Activated naive CD8-positive, alpha-beta T cell treated with anti-CD3 and anti-CD28 coated beads, Interleukin-2, amount 10 ng/mL, durations not matched to agents 7 days and 5 days (primary cell): ENCODE measurements around the gene ZNF248. TPM values are rescaled to one million over a fixed set of nuclear protein-coding genes. Genes with fewer than 3 reads are reported as not detected.
A peak's percentile ranks its signal among the peaks of the same experiment; 100 is the strongest.
"Not testable (repeated sequence)": the region's sequence is repeated elsewhere in the genome, so short reads cannot be mapped to it uniquely, and the experiment has no call there.

ENCODE experiments used
- ATAC-seq: fragments of 150-1000 bp; cut with Tn5 transposase; one replicate; pipeline ENCODE4 v1.10.0; 2021; ENCODE audit warnings: low read depth, moderate library complexity
- POLR2A ChIA-PET: fragments of 350-600 bp; sonication (Branson Sonifier 250); formaldehyde crosslinking; loops from one replicate; lab custom pipeline; 2021; ENCODE audit warnings: antibody characterized with exemption; lab: Charles Lee
- DNase-seq: peaks from one replicate; pipeline ENCODE4 v3.0.0; 2021
- H3K27ac Mint-ChIP-seq: one replicate; pipeline ENCODE4 v1.8.0; 2022; ENCODE audit warnings: mild to moderate bottlenecking, mixed read lengths
- H3K27me3 Mint-ChIP-seq: one replicate; pipeline ENCODE4 v1.8.0; 2022; ENCODE audit warnings: mild to moderate bottlenecking, moderate library complexity, mixed read lengths
- H3K36me3 Mint-ChIP-seq: one replicate; pipeline ENCODE4 v1.8.0; 2021; ENCODE audit warnings: mild to moderate bottlenecking, mixed read lengths
- H3K4me1 Mint-ChIP-seq: one replicate; pipeline ENCODE4 v1.8.0; 2021; ENCODE audit warnings: mixed read lengths
- H3K4me3 Mint-ChIP-seq: one replicate; pipeline ENCODE4 v1.8.0; 2022; ENCODE audit warnings: mild to moderate bottlenecking, moderate library complexity, mixed read lengths
- H3K9me3 Mint-ChIP-seq: one replicate; pipeline ENCODE4 v1.8.0; 2021; ENCODE audit warnings: mixed read lengths
- total RNA-seq, 2 experiments: library from RNA; stranded (reverse); gene quantifications; one replicate each; pipeline ENCODE4 v1.2.3, GENCODE V29; 2021

ZNF248 gene
- total RNA-seq, 2 experiments from 2014 or later = 12.1 to 12.5 TPM

DNA sequence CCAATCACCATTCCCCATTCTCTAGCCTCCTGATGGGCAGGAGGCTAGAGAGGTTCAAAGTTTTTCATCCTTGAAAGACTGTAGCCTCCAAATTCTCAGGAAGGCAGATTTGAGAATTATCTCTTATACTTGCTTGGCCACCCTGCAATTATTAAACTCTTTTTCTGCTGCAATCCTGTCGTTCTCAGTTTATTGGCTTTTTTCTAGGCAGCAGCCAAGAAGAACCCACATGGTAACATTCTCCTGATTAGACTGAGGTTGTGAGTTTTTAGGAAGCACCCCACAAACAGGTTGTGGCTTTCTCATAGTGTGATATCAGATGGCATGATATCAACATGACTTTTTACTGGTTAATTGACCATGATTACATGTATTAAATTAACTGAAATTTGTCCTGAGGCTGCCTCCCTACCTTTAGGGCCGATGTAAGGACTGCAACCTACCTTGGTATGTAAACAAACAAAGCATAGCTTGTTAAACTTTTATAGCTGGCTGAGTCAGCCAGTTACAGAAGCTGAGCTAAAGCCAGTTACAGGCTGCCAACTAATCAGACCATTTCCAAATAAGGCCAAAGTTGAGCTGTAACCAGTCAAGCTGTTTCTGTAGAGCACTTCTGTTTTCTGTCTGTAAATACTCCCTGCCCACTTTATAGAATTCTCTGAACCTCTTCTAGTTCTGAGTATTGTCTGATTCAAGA lies 3.2 kb upstream of the ZNF248 start:
- H3K27me3 Mint-ChIP-seq = no peaks in the 10 kb centered on the region
- POLR2A ChIA-PET = no interaction called here
- ATAC-seq (no peak), DNase-seq (no peak)
- no peaks in the 10 kb centered on the region for H3K36me3 Mint-ChIP-seq
- peaks cover 4% of the 10 kb centered on the region for H3K9me3 Mint-ChIP-seq
- H3K4me1 Mint-ChIP-seq = peaks cover 8% of the 10 kb centered on the region
- H3K4me3 Mint-ChIP-seq = no peak overlapping the region
- H3K27ac Mint-ChIP-seq = no peak overlapping the region

- H3K27ac Mint-ChIP-seq, DNase-seq, ATAC-seq, H3K36me3 Mint-ChIP-seq, H3K9me3 Mint-ChIP-seq, H3K4me3 Mint-ChIP-seq, POLR2A ChIA-PET, H3K27me3 Mint-ChIP-seq: not testable (repeated sequence)
- peaks cover 14% of the 10 kb centered on the region for H3K4me1 Mint-ChIP-seq
Measured at GRCh38 chr10:37859270-37859669, 1.9 kb upstream of the ZNF248 start.

- Mint-ChIP-seq H3K9me3 (peaks cover 4% of the 10 kb centered on the region), H3K36me3 (peaks cover 21% of the 10 kb centered on the region)
Measured at GRCh38 chr10:37856881-37857286, 526 bp downstream of the ZNF248 start.

GRCh38 chr10:37855636-37856035 lies 1.8 kb downstream of the ZNF248 start:
- Mint-ChIP-seq H3K4me3 (peak overlapping the region; percentile 22), H3K9me3 (peaks cover 4% of the 10 kb centered on the region), H3K4me1 (peaks cover 18% of the 10 kb centered on the region), H3K36me3 (peaks cover 26% of the 10 kb centered on the region), H3K27me3 (no peaks in the 10 kb centered on the region), H3K27ac (no peak overlapping the region)
- POLR2A ChIA-PET = no interaction called here
- DNase-seq = no peak
- ATAC-seq = no peak

More at GRCh38 chr10:37856881-37857286, 526 bp downstream of the ZNF248 start:
- Mint-ChIP-seq H3K27ac (peak overlapping the region; percentile 86), H3K4me1 (peaks cover 18% of the 10 kb centered on the region), H3K27me3 (no peaks in the 10 kb centered on the region), H3K4me3 (peak overlapping the region; percentile 89)
- ATAC-seq = peak; percentile 4
- POLR2A ChIA-PET = interaction anchor here (0.5 to 0.9 kb wide), 2 partner anchors 103 to 119 kb away, joined by 3 to 4 read pairs; no protein-coding TSS in a partner anchor
- DNase-seq = no peak

DNA sequence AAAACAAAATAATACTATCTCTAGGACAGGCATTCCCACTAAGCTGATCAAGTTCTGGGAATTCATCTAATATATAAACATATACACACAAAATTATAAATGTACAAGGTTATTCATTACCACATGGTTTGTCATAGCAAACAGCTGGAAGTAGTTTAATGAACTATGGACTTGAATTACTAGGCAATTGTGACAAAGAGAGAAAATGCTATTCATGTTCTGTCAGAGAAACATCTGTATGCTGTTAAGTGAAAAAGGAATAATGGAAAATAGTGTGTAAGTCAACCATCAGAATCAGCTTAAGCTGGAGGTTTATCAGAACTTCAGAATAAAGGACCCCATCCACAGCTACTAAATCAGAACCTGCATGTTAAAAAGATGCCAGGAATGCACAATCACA lies 2.8 kb downstream of the ZNF248 start:
- ATAC-seq (no peak), DNase-seq (no peak)
- POLR2A ChIA-PET = no interaction called here
- Mint-ChIP-seq H3K36me3 (peaks cover 30% of the 10 kb centered on the region), H3K27me3 (no peaks in the 10 kb centered on the region), H3K4me3 (no peak overlapping the region), H3K27ac (no peak overlapping the region), H3K9me3 (peaks cover 3% of the 10 kb centered on the region), H3K4me1 (peaks cover 18% of the 10 kb centered on the region)

DNA sequence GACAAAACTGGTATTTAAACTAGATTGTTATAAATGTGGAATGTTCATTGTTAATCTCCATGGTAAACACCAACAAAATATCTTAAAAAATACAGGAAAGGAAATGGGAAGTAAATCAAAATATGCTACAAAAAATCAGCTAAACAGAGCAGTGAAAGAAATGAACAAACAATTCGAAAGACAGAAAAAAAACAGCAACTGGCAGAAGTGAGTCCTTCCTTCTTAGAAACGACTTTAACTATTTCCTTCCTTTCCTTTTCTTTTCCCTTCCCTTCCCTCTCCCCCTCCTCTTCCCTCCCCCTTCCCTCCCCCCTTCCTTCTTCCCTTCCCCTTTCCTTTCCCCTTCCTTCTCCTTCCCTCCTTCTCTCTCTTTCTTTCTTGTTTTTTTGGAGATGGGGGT lies 12.8 kb downstream of the ZNF248 start:
- H3K9me3 Mint-ChIP-seq = peaks cover 20% of the 10 kb centered on the region
- H3K27me3 Mint-ChIP-seq = no peaks in the 10 kb centered on the region
- POLR2A ChIA-PET = no interaction called here
- ATAC-seq (no peak), DNase-seq (no peak)
- no peak overlapping the region for H3K27ac Mint-ChIP-seq
- H3K4me3 Mint-ChIP-seq = no peak overlapping the region
- peaks cover 59% of the 10 kb centered on the region for H3K36me3 Mint-ChIP-seq
- H3K4me1 Mint-ChIP-seq = no peaks in the 10 kb centered on the region

- Mint-ChIP-seq H3K27me3 (no peaks in the 10 kb centered on the region), H3K27ac (no peak overlapping the region), H3K4me1 (no peaks in the 10 kb centered on the region), H3K9me3 (peaks cover 37% of the 10 kb centered on the region), H3K36me3 (peaks cover 74% of the 10 kb centered on the region), H3K4me3 (no peak overlapping the region)
- DNase-seq = no peak
- no peak for ATAC-seq
- POLR2A ChIA-PET = no interaction called here
Measured at GRCh38 chr10:37839243-37839642, 18.2 kb downstream of the ZNF248 start.

- no peak overlapping the region for H3K27ac Mint-ChIP-seq
- ATAC-seq (no peak), DNase-seq (no peak)
- POLR2A ChIA-PET = no interaction called here
- H3K9me3 Mint-ChIP-seq = peaks cover 61% of the 10 kb centered on the region
- no peaks in the 10 kb centered on the region for H3K4me1 Mint-ChIP-seq
- H3K4me3 Mint-ChIP-seq = no peak overlapping the region
- no peaks in the 10 kb centered on the region for H3K27me3 Mint-ChIP-seq
- peaks cover 82% of the 10 kb centered on the region for H3K36me3 Mint-ChIP-seq
Measured at GRCh38 chr10:37831495-37832333, 25.7 kb downstream of the ZNF248 start.

- POLR2A ChIA-PET = no interaction called here
- H3K4me3 Mint-ChIP-seq = no peak overlapping the region
- no peaks in the 10 kb centered on the region for H3K27me3 Mint-ChIP-seq
- no peak overlapping the region for H3K27ac Mint-ChIP-seq
- no peak for ATAC-seq
- DNase-seq = no peak
- no peaks in the 10 kb centered on the region for H3K4me1 Mint-ChIP-seq
- peaks cover 43% of the 10 kb centered on the region for H3K36me3 Mint-ChIP-seq
- peaks cover 45% of the 10 kb centered on the region for H3K9me3 Mint-ChIP-seq
Measured at GRCh38 chr10:37826806-37827205, 30.6 kb downstream of the ZNF248 start.

GRCh38 chr10:37821237-37821636 lies 36.2 kb downstream of the ZNF248 start:
- H3K9me3 Mint-ChIP-seq = peaks cover 30% of the 10 kb centered on the region
- ATAC-seq = no peak
- POLR2A ChIA-PET = no interaction called here

DNA sequence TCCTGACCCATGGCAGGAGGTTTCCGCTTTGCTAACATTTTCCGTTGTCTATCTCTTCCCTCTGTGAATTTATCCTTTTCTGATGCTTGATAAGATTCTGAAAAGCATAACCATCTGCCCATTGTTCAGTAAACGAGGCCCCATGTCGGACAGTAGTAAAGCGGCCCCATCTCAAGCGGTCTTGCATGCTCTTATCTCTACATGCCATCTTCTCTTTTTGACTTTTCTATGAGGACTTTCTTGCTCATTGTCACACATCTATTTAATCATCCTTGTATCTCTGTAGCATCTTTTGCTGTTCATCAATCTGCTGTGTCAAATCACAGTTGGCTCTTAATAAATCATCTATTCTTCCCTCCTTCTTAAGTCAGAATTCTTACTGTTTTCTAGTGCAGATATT lies 37.6 kb downstream of the ZNF248 start:
- POLR2A ChIA-PET = no interaction called here
- ATAC-seq = no peak
- Mint-ChIP-seq H3K4me1 (no peaks in the 10 kb centered on the region), H3K9me3 (peaks cover 32% of the 10 kb centered on the region), H3K36me3 (peaks cover 5% of the 10 kb centered on the region), H3K27me3 (no peaks in the 10 kb centered on the region), H3K4me3 (no peak overlapping the region), H3K27ac (no peak overlapping the region)
- no peak for DNase-seq

More at GRCh38 chr10:37821237-37821636, 36.2 kb downstream of the ZNF248 start:
- DNase-seq = no peak
- Mint-ChIP-seq H3K27me3 (no peaks in the 10 kb centered on the region), H3K36me3 (peaks cover 9% of the 10 kb centered on the region), H3K4me1 (no peaks in the 10 kb centered on the region), H3K27ac (no peak overlapping the region), H3K4me3 (no peak overlapping the region)

GRCh38 chr10:37816290-37816689 lies 41.1 kb downstream of the ZNF248 start:
- DNase-seq (no peak), ATAC-seq (no peak)
- peaks cover 2% of the 10 kb centered on the region for H3K36me3 Mint-ChIP-seq
- H3K27me3 Mint-ChIP-seq = no peaks in the 10 kb centered on the region
- no peak overlapping the region for H3K27ac Mint-ChIP-seq
- POLR2A ChIA-PET = no interaction called here
- H3K4me3 Mint-ChIP-seq = no peak overlapping the region
- peaks cover 28% of the 10 kb centered on the region for H3K9me3 Mint-ChIP-seq
- no peaks in the 10 kb centered on the region for H3K4me1 Mint-ChIP-seq

DNA sequence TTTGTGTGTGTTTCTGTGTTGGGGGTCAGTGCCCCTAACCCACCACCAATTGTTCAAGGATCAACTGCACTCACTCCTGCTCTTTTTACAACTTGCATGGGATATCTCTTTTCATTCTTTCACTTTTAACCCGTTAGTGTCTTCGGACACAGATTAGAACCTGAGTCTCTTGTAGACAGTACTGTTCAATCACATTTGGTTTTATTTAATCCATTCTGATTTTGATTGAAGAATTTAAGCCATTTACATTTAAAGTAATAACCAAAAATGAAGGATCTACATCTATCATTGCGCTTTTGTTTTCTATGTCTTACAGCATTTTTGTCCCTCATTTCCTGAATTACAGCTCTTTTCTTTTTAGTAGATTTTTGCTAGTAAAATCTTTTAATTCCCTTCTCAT lies 43.6 kb downstream of the ZNF248 start:
- H3K4me1 Mint-ChIP-seq = no peaks in the 10 kb centered on the region
- POLR2A ChIA-PET = no interaction called here
- no peak overlapping the region for H3K27ac Mint-ChIP-seq
- H3K4me3 Mint-ChIP-seq = no peak overlapping the region
- no peaks in the 10 kb centered on the region for H3K27me3 Mint-ChIP-seq
- H3K9me3 Mint-ChIP-seq = peaks cover 15% of the 10 kb centered on the region
- no peak for DNase-seq
- no peaks in the 10 kb centered on the region for H3K36me3 Mint-ChIP-seq
- ATAC-seq = no peak

DNA sequence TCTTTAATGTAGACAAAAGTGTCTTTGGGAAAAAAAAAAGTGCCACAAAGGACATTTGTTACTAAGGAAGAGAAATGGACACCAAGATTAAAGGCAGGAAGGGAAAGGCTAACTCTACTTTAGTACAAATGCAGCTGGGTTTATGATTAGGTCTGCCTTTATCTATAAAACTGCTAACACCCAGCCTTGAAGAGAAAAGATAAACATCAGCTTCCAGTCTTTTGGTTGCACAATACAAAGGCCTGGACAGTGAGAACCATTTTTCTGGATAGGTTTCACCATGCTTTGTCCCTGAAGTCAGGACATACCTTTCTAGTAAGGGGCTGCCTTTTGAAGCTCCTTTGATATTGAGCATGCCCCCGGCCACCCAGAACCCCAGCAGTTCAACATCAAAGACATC lies 45.1 kb downstream of the ZNF248 start:
- Mint-ChIP-seq H3K9me3 (peaks cover 15% of the 10 kb centered on the region), H3K27ac (no peak overlapping the region), H3K4me3 (no peak overlapping the region), H3K4me1 (no peaks in the 10 kb centered on the region), H3K27me3 (no peaks in the 10 kb centered on the region), H3K36me3 (no peaks in the 10 kb centered on the region)
- POLR2A ChIA-PET = no interaction called here
- no peak for DNase-seq
- no peak for ATAC-seq
